Stimulated activated memory B cell treated with anti-CD40 and anti-IgM and Interleukin-4, amounts not matched to agents 10 μg/mL and 1 μg/mL and 100 μg/mL, for 72 hours (primary cell): ENCODE data around the gene CAGE1.

Experiments
- ATAC-seq: fragments of 150-1000 bp; cut with Tn5 transposase; 2 replicates; pipeline ENCODE4 v1.10.0; 2021
- H3K27ac Mint-ChIP-seq: one replicate; pipeline ENCODE4 v1.8.0; 2022; ENCODE audit warnings: mild to moderate bottlenecking, mixed read lengths
- H3K27me3 Mint-ChIP-seq: one replicate; pipeline ENCODE4 v1.8.0; 2022; ENCODE audit warnings: mixed read lengths
- H3K36me3 Mint-ChIP-seq: one replicate; pipeline ENCODE4 v1.8.0; 2022; ENCODE audit warnings: mixed read lengths
- H3K4me1 Mint-ChIP-seq: one replicate; pipeline ENCODE4 v1.8.0; 2022; ENCODE audit warnings: mixed read lengths
- H3K4me3 Mint-ChIP-seq: one replicate; pipeline ENCODE4 v1.8.0; 2022; ENCODE audit warnings: mild to moderate bottlenecking, moderate library complexity, mixed read lengths
- H3K9me3 Mint-ChIP-seq: one replicate; pipeline ENCODE4 v1.8.0; 2022; ENCODE audit warnings: mixed read lengths

Gene CAGE1

GRCh38 chr6:7312616-7313504 is 76.7 kb downstream of the CAGE1 start, which contains the start of gene SSR1:
TSS of gene SSR1 (minus strand) at chr6:7313199. CDS start at chr6:7313120, 79 bp downstream.
- Mint-ChIP-seq H3K4me3 (peak within 1 kb of the TSS; percentile 88), H3K9me3 (no peaks in the 10 kb centered on the region), H3K36me3 (peaks cover 25% of the 10 kb centered on the region), H3K27ac (peak within 1 kb of the TSS; percentile 89), H3K4me1 (peaks cover 20% of the 10 kb centered on the region), H3K27me3 (no peaks in the 10 kb centered on the region)
- peak; percentile 99 for ATAC-seq

DNA sequence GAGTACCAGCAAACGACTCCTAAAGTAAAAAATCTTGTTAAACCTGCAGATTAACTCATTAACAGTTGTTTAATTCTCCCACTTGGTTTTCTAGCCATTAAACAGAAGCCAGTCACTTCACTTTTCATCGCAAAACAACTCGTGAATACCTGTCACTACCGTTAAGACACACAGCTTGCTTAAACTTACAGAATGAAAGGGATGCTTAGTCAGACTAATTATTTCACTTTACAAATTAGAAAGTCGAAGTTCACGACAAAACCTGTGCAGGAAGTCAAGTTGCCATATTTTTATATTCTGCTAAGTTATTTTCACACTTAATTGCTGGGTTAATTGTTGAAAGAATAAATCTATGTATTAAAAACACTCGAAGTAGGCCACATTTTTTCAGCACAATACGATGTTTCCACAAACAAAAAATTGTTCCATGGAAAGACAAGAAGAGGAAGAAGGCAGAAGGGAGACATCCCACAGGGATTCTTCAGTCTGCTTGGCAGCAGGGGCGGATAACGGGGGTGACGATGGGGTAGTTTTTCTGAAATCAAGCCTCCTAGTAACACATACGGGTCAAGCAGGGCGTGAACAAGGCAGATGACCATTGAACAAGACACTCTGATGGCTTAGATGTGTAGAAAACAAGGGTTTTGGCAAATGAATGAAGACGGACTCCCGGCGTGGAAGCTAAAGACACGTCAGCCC is 77.5 kb downstream of the CAGE1 start:
- ATAC-seq = no peak
- H3K36me3 Mint-ChIP-seq = peaks cover 29% of the 10 kb centered on the region
- no peaks in the 10 kb centered on the region for H3K9me3 Mint-ChIP-seq
- H3K27me3 Mint-ChIP-seq = no peaks in the 10 kb centered on the region
- H3K27ac Mint-ChIP-seq = peak overlapping the region; percentile 89
- peak overlapping the region; percentile 88 for H3K4me3 Mint-ChIP-seq
- peaks cover 28% of the 10 kb centered on the region for H3K4me1 Mint-ChIP-seq

DNA sequence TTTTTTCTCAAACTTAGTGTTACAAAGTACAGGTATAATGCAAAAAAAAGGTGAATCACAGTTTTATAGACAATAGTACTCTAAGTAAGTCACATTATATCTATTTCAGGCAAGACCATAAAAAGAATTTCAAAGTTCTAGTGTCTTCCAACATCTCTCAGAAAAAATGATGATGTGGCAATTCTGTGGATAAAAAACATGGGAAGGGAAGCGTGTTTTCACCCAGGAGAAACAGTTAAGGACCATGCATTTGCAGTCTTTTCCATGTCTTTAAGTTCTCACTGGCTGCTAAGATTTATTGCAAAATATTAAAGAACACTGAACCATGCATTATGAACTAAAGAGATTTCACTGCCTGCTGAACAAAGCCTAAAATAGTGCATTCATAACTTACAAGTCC is 78.4 kb downstream of the CAGE1 start:
- no peak for ATAC-seq
- no peaks in the 10 kb centered on the region for H3K27me3 Mint-ChIP-seq
- H3K9me3 Mint-ChIP-seq = no peaks in the 10 kb centered on the region
- H3K36me3 Mint-ChIP-seq = peaks cover 29% of the 10 kb centered on the region
- H3K4me1 Mint-ChIP-seq = peaks cover 30% of the 10 kb centered on the region
- H3K4me3 Mint-ChIP-seq = peak overlapping the region; percentile 55
- H3K27ac Mint-ChIP-seq = no peak overlapping the region

DNA sequence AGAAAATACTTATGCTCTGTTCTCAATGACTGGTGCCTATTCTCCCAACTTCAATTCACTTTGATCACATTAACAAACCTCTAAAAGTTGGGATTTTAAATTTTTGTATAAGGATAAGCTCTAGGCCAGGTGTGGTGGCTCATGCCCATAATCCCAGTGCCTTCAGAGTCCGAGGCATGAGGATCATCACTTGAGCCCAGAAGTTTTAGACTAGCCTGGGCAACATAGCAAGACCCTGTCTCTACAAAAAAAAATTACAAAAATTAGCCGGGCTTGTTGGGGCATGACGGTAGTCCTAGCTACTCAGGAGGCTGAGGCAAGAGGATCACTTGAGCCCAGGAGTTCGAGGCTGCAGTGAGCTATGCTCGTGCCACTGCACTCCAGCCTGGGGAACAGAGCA is 80.5 kb downstream of the CAGE1 start:
- Mint-ChIP-seq H3K27ac (peak overlapping the region; percentile 56), H3K36me3 (peaks cover 41% of the 10 kb centered on the region), H3K4me1 (peaks cover 42% of the 10 kb centered on the region), H3K9me3 (no peaks in the 10 kb centered on the region), H3K4me3 (no peak overlapping the region), H3K27me3 (no peaks in the 10 kb centered on the region)
- ATAC-seq = no peak

DNA sequence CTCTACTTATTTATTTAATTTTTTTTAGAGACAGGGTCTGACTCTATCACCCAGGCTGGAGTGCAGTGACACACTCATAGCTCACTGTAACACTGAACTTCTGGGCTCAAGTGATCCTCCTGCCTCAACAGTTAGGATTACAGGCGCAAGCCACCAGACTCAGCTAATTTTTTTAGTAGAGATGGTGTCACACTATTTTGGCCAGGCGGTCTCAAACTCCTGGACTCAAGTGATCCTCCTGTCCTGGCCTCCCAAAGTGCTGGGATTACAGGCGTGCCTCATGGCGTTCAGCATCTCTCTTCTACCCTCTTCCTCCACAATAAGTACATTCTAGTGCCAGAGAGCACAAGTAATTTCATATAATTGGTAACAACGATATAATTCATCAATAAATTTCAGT is 82.0 kb downstream of the CAGE1 start:
- no peaks in the 10 kb centered on the region for H3K27me3 Mint-ChIP-seq
- no peaks in the 10 kb centered on the region for H3K9me3 Mint-ChIP-seq
- peaks cover 42% of the 10 kb centered on the region for H3K4me1 Mint-ChIP-seq
- peak overlapping the region; percentile 56 for H3K27ac Mint-ChIP-seq
- peaks cover 43% of the 10 kb centered on the region for H3K36me3 Mint-ChIP-seq
- H3K4me3 Mint-ChIP-seq = no peak overlapping the region
- no peak for ATAC-seq

- peaks cover 65% of the 10 kb centered on the region for H3K36me3 Mint-ChIP-seq
- no peak overlapping the region for H3K27ac Mint-ChIP-seq
- no peak overlapping the region for H3K4me3 Mint-ChIP-seq
- H3K9me3 Mint-ChIP-seq = no peaks in the 10 kb centered on the region
- peaks cover 40% of the 10 kb centered on the region for H3K4me1 Mint-ChIP-seq
- no peak for ATAC-seq
- no peaks in the 10 kb centered on the region for H3K27me3 Mint-ChIP-seq
Observed at GRCh38 chr6:7304821-7305220, 84.7 kb downstream of the CAGE1 start.

DNA sequence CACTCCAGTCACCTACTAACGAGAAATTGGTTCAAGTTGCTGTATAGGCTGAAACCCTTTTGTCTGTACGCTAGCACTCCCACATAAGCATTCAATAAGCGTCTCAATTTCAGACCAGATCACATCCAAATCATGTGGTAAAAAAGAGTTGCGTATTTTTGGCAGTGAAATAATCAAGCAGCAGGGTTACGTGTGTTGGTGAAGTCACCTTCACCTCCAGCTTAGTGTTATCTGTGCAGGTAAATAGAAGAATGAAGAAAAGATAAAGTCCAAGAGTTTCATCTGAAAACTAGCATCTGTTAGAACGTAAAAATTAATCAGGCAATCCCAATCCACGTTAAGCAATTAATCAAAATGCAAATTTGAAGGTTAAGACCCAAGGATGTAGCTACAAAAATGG is 87.8 kb downstream of the CAGE1 start:
- Mint-ChIP-seq H3K27me3 (no peaks in the 10 kb centered on the region), H3K9me3 (no peaks in the 10 kb centered on the region), H3K4me3 (no peak overlapping the region), H3K27ac (no peak overlapping the region), H3K4me1 (peaks cover 18% of the 10 kb centered on the region), H3K36me3 (peaks cover 60% of the 10 kb centered on the region)
- no peak for ATAC-seq

DNA sequence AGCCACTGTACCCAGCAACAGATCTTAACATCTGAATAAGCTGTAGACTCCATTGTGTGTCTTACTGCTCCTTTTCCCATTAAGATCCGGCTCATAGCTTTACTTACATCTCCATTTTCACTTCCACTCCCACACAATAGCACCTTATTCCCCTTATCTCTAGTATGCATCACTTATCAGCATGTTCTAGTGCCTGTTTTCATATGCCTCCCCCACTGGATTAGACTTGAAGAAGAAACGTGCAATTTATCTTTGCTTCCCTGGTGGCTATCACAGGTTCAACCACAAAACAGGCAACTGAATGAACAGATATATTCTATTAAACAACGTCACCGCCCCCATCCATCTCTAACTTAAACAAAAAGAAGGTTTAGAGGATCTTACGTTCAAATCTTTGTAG is 88.6 kb downstream of the CAGE1 start:
- Mint-ChIP-seq H3K36me3 (peaks cover 65% of the 10 kb centered on the region), H3K9me3 (no peaks in the 10 kb centered on the region), H3K4me1 (peaks cover 22% of the 10 kb centered on the region), H3K27me3 (no peaks in the 10 kb centered on the region), H3K4me3 (no peak overlapping the region), H3K27ac (no peak overlapping the region)
- ATAC-seq = no peak

GRCh38 chr6:7298113-7298512 is 91.4 kb downstream of the CAGE1 start:
- ATAC-seq = no peak
- peaks cover 57% of the 10 kb centered on the region for H3K36me3 Mint-ChIP-seq
- no peaks in the 10 kb centered on the region for H3K9me3 Mint-ChIP-seq

DNA sequence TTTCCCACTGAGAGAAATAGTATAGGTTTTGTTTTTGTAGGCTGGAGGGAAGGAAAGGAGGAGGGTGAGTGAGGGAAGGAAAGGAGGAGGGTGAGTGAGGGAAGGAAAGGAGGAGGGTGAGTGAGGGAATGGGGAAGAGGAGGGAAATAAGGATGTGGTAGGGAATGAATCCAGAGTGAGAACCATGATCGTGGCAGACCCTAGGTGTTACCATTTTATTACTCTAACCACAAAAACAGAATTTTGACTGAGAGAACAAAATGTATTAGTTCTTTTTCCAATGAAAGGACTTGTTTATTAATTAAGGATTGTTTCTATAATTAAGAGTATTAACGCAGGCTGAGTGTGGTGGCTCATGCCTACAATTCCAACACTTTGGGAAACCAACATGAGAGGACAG is 92.9 kb downstream of the CAGE1 start:
- H3K4me1 Mint-ChIP-seq = peaks cover 9% of the 10 kb centered on the region
- ATAC-seq = no peak
- no peaks in the 10 kb centered on the region for H3K9me3 Mint-ChIP-seq
- no peaks in the 10 kb centered on the region for H3K27me3 Mint-ChIP-seq
- peaks cover 60% of the 10 kb centered on the region for H3K36me3 Mint-ChIP-seq
- H3K4me3 Mint-ChIP-seq = no peak overlapping the region
- no peak overlapping the region for H3K27ac Mint-ChIP-seq

More at GRCh38 chr6:7298113-7298512, 91.4 kb downstream of the CAGE1 start:
- H3K4me3 Mint-ChIP-seq = no peak overlapping the region
- H3K4me1 Mint-ChIP-seq = peaks cover 9% of the 10 kb centered on the region
- H3K27ac Mint-ChIP-seq = no peak overlapping the region
- no peaks in the 10 kb centered on the region for H3K27me3 Mint-ChIP-seq

- no peaks in the 10 kb centered on the region for H3K27me3 Mint-ChIP-seq
- no peak overlapping the region for H3K27ac Mint-ChIP-seq
- H3K9me3 Mint-ChIP-seq = no peaks in the 10 kb centered on the region
- no peak for ATAC-seq
- peaks cover 6% of the 10 kb centered on the region for H3K4me1 Mint-ChIP-seq
- no peak overlapping the region for H3K4me3 Mint-ChIP-seq
- H3K36me3 Mint-ChIP-seq = peaks cover 53% of the 10 kb centered on the region
Observed at GRCh38 chr6:7295916-7296315, 93.6 kb downstream of the CAGE1 start.

GRCh38 chr6:7292596-7293255 is 96.8 kb downstream of the CAGE1 start:
- peaks cover 46% of the 10 kb centered on the region for H3K36me3 Mint-ChIP-seq
- no peak overlapping the region for H3K4me3 Mint-ChIP-seq
- peak overlapping the region; percentile 25 for H3K27ac Mint-ChIP-seq
- peaks cover 5% of the 10 kb centered on the region for H3K4me1 Mint-ChIP-seq
- ATAC-seq = no peak
- no peaks in the 10 kb centered on the region for H3K9me3 Mint-ChIP-seq
- H3K27me3 Mint-ChIP-seq = no peaks in the 10 kb centered on the region

DNA sequence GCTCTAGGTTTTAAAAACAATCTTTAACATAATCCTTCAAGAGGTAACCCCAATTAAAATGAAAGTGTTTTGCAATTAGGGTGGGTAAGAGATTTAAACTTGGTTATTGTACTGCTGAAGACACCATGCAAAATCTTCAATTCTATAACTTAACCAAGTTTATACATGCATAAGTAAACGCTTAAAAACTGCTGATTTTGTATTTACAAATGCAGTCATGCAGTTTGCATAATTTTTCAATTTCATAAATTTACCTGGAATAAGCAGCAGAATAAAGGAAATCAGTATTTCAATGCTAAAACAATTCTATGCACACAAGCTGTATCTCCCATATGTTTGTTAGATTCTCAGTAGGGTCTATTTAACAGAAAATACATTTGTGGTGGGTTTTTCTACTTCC is 99.5 kb downstream of the CAGE1 start:
- Mint-ChIP-seq H3K27me3 (no peaks in the 10 kb centered on the region), H3K4me3 (no peak overlapping the region), H3K9me3 (no peaks in the 10 kb centered on the region), H3K27ac (no peak overlapping the region), H3K36me3 (peaks cover 47% of the 10 kb centered on the region), H3K4me1 (no peaks in the 10 kb centered on the region)
- no peak for ATAC-seq

- H3K9me3 Mint-ChIP-seq = no peaks in the 10 kb centered on the region
- no peak for ATAC-seq
- H3K27ac Mint-ChIP-seq = no peak overlapping the region
- no peaks in the 10 kb centered on the region for H3K27me3 Mint-ChIP-seq
- H3K36me3 Mint-ChIP-seq = peaks cover 51% of the 10 kb centered on the region
- no peak overlapping the region for H3K4me3 Mint-ChIP-seq
- H3K4me1 Mint-ChIP-seq = peaks cover 15% of the 10 kb centered on the region
Observed at GRCh38 chr6:7285416-7285815, 104.1 kb downstream of the CAGE1 start.

DNA sequence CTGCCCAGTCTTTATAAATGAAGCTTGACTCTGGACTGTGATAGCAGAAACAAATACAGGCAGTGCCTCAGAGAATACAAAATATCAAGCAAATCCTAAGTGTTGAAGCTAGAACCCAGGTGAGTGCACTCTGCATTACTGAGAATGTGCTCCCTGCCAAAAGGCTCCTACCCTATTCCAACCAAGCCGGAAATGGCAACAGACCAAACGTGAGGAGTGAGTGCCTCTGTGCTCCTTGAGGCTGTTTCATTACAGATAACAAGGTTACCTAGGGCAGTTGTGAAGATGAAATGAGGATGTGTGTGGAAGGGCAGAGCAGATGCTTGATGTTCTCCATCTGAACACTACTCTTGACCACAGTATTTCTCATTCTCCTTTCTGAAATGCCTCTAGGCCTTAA is 105.9 kb downstream of the CAGE1 start:
- H3K4me3 Mint-ChIP-seq = no peak overlapping the region
- no peaks in the 10 kb centered on the region for H3K9me3 Mint-ChIP-seq
- H3K27me3 Mint-ChIP-seq = no peaks in the 10 kb centered on the region
- H3K36me3 Mint-ChIP-seq = peaks cover 43% of the 10 kb centered on the region
- no peak for ATAC-seq
- peaks cover 20% of the 10 kb centered on the region for H3K4me1 Mint-ChIP-seq
- no peak overlapping the region for H3K27ac Mint-ChIP-seq
